OCI-LY3 (cell line): ENCODE measurements around the gene PIH1D1.
A peak's percentile ranks its signal among the peaks of the same experiment; 100 is the strongest.

Source experiments
- H2AFZ ChIP-seq: fragments of 200-600, 300-600 bp; shearing (Covaris generic); 2 replicates; pipeline ENCODE4 v1.6.0; 2014; ENCODE audit warnings: antibody characterized with exemption, low read depth, low read length
- H3K27ac ChIP-seq: fragments of 200-600, 300-600 bp; sonication (generic); 2 replicates; pipeline ENCODE4 v1.5.1; 2014; ENCODE audit warnings: mild to moderate bottlenecking, low read length, moderate library complexity, mixed read lengths
- H3K27me3 ChIP-seq: fragments of 200-600, 300-600 bp; sonication (generic); 2 replicates; pipeline ENCODE4 v1.6.1; 2014; ENCODE audit warnings: low read depth, low read length, mixed read lengths
- H3K36me3 ChIP-seq: fragments of 200-600, 300-600 bp; sonication (generic); replicated peaks from 2 replicates; pipeline ENCODE3; 2014; ENCODE audit warnings: low read depth, low read length, mixed read lengths
- H3K4me1 ChIP-seq: fragments of 300-600, 200-600 bp; sonication (generic); 2 replicates; pipeline ENCODE4 v1.6.1; 2014; ENCODE audit warnings: low read length, mixed read lengths
- H3K4me2 ChIP-seq: fragments of 200-600, 300-600 bp; sonication (generic); 2 replicates; pipeline ENCODE4 v1.6.1; 2014; ENCODE audit warnings: low read length, mixed read lengths
- H3K4me3 ChIP-seq: fragments of 300-600, 200-600 bp; sonication (generic); 2 replicates; pipeline ENCODE4 v1.5.1; 2014; ENCODE audit warnings: antibody characterized with exemption, mild to moderate bottlenecking, low read length, moderate library complexity
- H3K79me2 ChIP-seq: fragments of 300-600, 200-600 bp; shearing (Covaris generic); 2 replicates; pipeline ENCODE4 v1.6.1; 2014; ENCODE audit warnings: mild to moderate bottlenecking, low read length, mixed read lengths
- H3K9ac ChIP-seq: fragments of 300-600, 200-600 bp; shearing (Covaris generic); 2 replicates; pipeline ENCODE4 v1.6.0; 2014; ENCODE audit warnings: mild to moderate bottlenecking, low read length, moderate library complexity
- H3K9me3 ChIP-seq: fragments of 200-600, 300-600 bp; shearing (Covaris generic); 2 replicates; pipeline ENCODE4 v1.6.1; 2014; ENCODE audit warnings: low read length, mixed read lengths; ENCODE audit not compliant: insufficient read depth
- H4K20me1 ChIP-seq: fragments of 200-600, 300-600 bp; sonication (generic); 2 replicates; pipeline ENCODE4 v1.6.1; 2016; ENCODE audit warnings: low read length, mixed read lengths; ENCODE audit not compliant: insufficient read depth
- CTCF ChIP-seq: fragments of 200-600, 300-600 bp; sonication (generic); IDR thresholded peaks from 2 replicates; pipeline ENCODE4 v1.5.1; 2014; ENCODE audit warnings: antibody characterized with exemption, low read length, low read depth
- EZH2phosphoT487 ChIP-seq: fragments of 200-600 bp; shearing (Covaris generic); IDR thresholded peaks from 2 replicates; pipeline ENCODE4 v1.6.1; 2018; ENCODE audit warnings: antibody characterized with exemption, mixed run types, low read depth

Gene PIH1D1

GRCh38 chr19:49418511-49418910, 33.1 kb downstream of the PIH1D1 start:
- no peaks in the 10 kb centered on the region for H4K20me1 ChIP-seq
- H3K4me3 ChIP-seq = no peak overlapping the region
- TF ChIP-seq CTCF = no peak
- no peak for TF ChIP-seq EZH2phosphoT487
- no peaks in the 10 kb centered on the region for H3K79me2 ChIP-seq
- H3K4me2 ChIP-seq = no peak overlapping the region
- no peaks in the 10 kb centered on the region for H3K9me3 ChIP-seq
- H2AFZ ChIP-seq = no peak overlapping the region
- no peaks in the 10 kb centered on the region for H3K4me1 ChIP-seq
- H3K27me3 ChIP-seq = peaks cover 11% of the 10 kb centered on the region
- H3K27ac ChIP-seq = no peak overlapping the region
- H3K36me3 ChIP-seq = no peaks in the 10 kb centered on the region
- no peak overlapping the region for H3K9ac ChIP-seq

- Histone ChIP-seq H3K9me3 (no peaks in the 10 kb centered on the region), H3K27ac (no peak overlapping the region), H3K9ac (no peak overlapping the region), H3K4me3 (no peak overlapping the region), H3K79me2 (no peaks in the 10 kb centered on the region), H3K4me2 (no peak overlapping the region), H2AFZ (no peak overlapping the region), H3K4me1 (no peaks in the 10 kb centered on the region), H3K36me3 (no peaks in the 10 kb centered on the region), H4K20me1 (no peaks in the 10 kb centered on the region), H3K27me3 (peaks cover 8% of the 10 kb centered on the region; the same call in 1 of the 2 replicates)
- TF ChIP-seq EZH2phosphoT487 (no peak), CTCF (peak; percentile 29)
These were observed 34.5 kb downstream of the PIH1D1 start for GRCh38 chr19:49417088-49417487.

- no peaks in the 10 kb centered on the region for H3K9me3 ChIP-seq
- peaks cover 8% of the 10 kb centered on the region; the same call in 1 of the 2 replicates for H3K27me3 ChIP-seq
- H3K9ac ChIP-seq = no peak overlapping the region
- no peaks in the 10 kb centered on the region for H3K36me3 ChIP-seq
- H4K20me1 ChIP-seq = no peaks in the 10 kb centered on the region
- H3K4me3 ChIP-seq = no peak overlapping the region
- H3K4me2 ChIP-seq = no peak overlapping the region
- no peak overlapping the region; the same call in 1 of the 2 replicates for H2AFZ ChIP-seq
- H3K79me2 ChIP-seq = no peaks in the 10 kb centered on the region
- no peak overlapping the region for H3K27ac ChIP-seq
- TF ChIP-seq EZH2phosphoT487 (no peak), CTCF (no peak)
- H3K4me1 ChIP-seq = no peaks in the 10 kb centered on the region
These were observed 35.8 kb downstream of the PIH1D1 start for GRCh38 chr19:49415810-49416200.

GRCh38 chr19:49415102-49415809, 36.4 kb downstream of the PIH1D1 start:
- H3K9me3 ChIP-seq = no peaks in the 10 kb centered on the region
- no peak for TF ChIP-seq EZH2phosphoT487
- no peak for TF ChIP-seq CTCF
- peaks cover 8% of the 10 kb centered on the region; the same call in 1 of the 2 replicates for H3K27me3 ChIP-seq
- no peak overlapping the region for H3K9ac ChIP-seq
- no peaks in the 10 kb centered on the region for H3K36me3 ChIP-seq
- H3K4me3 ChIP-seq = no peak overlapping the region
- peaks cover under 1% of the 10 kb centered on the region; the same call in 1 of the 2 replicates for H3K4me1 ChIP-seq
- H3K4me2 ChIP-seq = no peak overlapping the region
- H3K79me2 ChIP-seq = no peaks in the 10 kb centered on the region
- H2AFZ ChIP-seq = peak overlapping the region; percentile 33; the same call in 1 of the 2 replicates
- H4K20me1 ChIP-seq = no peaks in the 10 kb centered on the region
- no peak overlapping the region for H3K27ac ChIP-seq
